HepG2 (cell line): Measurements from ENCODE around the gene CD320. TPM values are rescaled to one million over a fixed set of nuclear protein-coding genes. Genes with fewer than 3 reads are reported as not detected.

ENCODE experiments used
- CBFB ChIP-seq: sonication (generic); formaldehyde crosslinking; IDR thresholded peaks from 2 replicates; pipeline ENCODE4 v1.4.0; 2020; ENCODE audit warnings: missing genetic modification reagents
- MAFF ChIP-seq: IDR thresholded peaks from 2 replicates; pipeline ENCODE4 v1.6.1; 2011; ENCODE audit warnings: low read depth, low read length, improper control_type of control experiment
- RNF2 ChIP-seq: fragments of 450-650 bp; conservative IDR thresholded peaks from 2 replicates; pipeline ENCODE4 v1.6.1; 2016; ENCODE audit warnings: low read depth
- SETDB1 ChIP-seq: sonication (generic); formaldehyde crosslinking; IDR thresholded peaks from 2 replicates; pipeline ENCODE4 v1.5.1; 2020; ENCODE audit warnings: missing genetic modification reagents, mild to moderate bottlenecking, borderline replicate concordance
- SOX6 ChIP-seq, 2 experiments: fragments of 450-650 bp in 1 of 2; sonication (generic) in 1 of 2; formaldehyde crosslinking in 1 of 2; IDR thresholded peaks; 2 replicates each; pipeline versions ENCODE4 v1.4.0 to v1.6.1; 2017 to 2020; ENCODE audit warnings: antibody characterized with exemption in 1 of 2, mild to moderate bottlenecking in 1 of 2, missing genetic modification reagents in 1 of 2
- TARDBP ChIP-seq: sonication (generic); formaldehyde crosslinking; IDR thresholded peaks from 2 replicates; pipeline ENCODE4 v1.8.0; 2022; ENCODE audit warnings: mild to moderate bottlenecking, missing genetic modification reagents
- ZBTB8A ChIP-seq: sonication (generic); formaldehyde crosslinking; IDR thresholded peaks from 2 replicates; pipeline ENCODE4 v1.4.0; 2020; ENCODE audit warnings: mild to moderate bottlenecking, low read depth, missing genetic modification reagents, borderline replicate concordance
- ZNF781 ChIP-seq: sonication (generic); formaldehyde crosslinking; IDR thresholded peaks from 2 replicates; pipeline ENCODE4 v1.5.1; 2020; ENCODE audit warnings: borderline replicate concordance, mild to moderate bottlenecking, missing genetic modification reagents; ENCODE audit errors: not compliant biosample characterization
- polyA plus RNA-seq, 8 experiments: library from polyadenylated mRNA; depleted of rRNA in 3 of 8; stranded (reverse) in 7 of 8; unstranded in 1 of 8; fragments of >200 nt; fragmentation: Illumina TruSeq in 4 of 8; extraction: Trizol in 4 of 8; gene quantifications; 2 replicates each; pipeline versions ENCODE4 v1.2.1 to v1.2.3, GENCODE V29; 2011 to 2016; ENCODE audit warnings: low read depth in 4 of 8, missing spikeins in 1 of 8, mixed read lengths in 1 of 8; ENCODE audit not compliant: insufficient read depth in 1 of 8
- total RNA-seq, 5 experiments: library from RNA; depleted of rRNA; stranded (reverse); fragments of >200 nt; fragmentation: Illumina TruSeq; extraction: Trizol; gene quantifications; 2 replicates each; pipeline ENCODE4 v1.2.3, GENCODE V29; 2016; ENCODE audit warnings: low read depth in 1 of 5
- TF ChIP-seq, protein P1 (sequence below): IDR thresholded peaks from 2 replicates; pipeline ENCODE4 v1.6.1; 2016; ENCODE audit warnings: missing biosample characterization, missing genetic modification reagents, low read depth
- TF ChIP-seq, protein P2 (sequence below): sonication (generic); formaldehyde crosslinking; IDR thresholded peaks from 2 replicates; pipeline ENCODE4 v1.4.0; 2020; ENCODE audit warnings: mild to moderate bottlenecking, missing genetic modification reagents

Gene CD320
- total and polyA plus RNA-seq, 2 of the 13 experiments (the other 11 are each of a cell fraction or from before 2014, with no cell fraction given) = 83.1 to 99.9 TPM

DNA sequence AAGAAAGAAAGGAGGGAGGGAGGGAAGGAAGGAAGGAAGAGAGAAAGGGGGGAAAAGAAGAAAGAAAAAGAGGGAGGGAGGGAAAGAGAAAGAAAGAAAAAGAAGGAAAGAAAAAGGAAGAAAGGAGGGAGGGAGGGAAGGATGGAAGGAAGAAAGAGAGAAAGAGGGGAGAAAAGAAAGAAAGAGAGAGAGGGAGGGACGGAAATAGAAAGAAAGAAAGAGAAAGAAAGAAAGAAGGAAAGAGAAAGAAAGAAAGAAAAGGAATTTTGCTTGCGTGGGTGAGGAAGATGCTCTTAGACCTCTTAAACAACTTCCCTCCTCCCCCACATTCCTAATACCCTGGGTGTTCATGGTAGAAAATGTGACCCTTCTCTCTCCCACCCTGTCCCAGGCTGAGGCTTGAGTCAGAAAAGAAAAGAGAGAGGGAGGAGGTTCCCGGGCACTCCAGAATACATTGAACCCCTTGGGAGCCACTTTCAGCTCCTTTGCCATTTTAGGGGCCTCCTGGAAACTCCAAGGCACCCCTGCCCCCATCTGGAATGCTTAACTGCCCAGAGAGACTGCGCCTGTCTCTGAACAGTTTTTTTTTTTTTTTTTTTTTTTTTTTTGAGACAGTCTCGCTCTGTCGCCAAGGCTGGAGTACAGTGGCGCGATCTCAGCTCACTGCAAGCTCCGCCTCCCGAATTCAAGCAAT, 44.1 kb upstream of the CD320 start (continued):
- TF ChIP-seq ZNF781 (CRISPR knock-in tag) = no peak
- no peak for TF ChIP-seq TARDBP (CRISPR knock-in tag)
- TF ChIP-seq SOX6 (IDR thresholded peaks at IDR 0.05) = no peak
- TF ChIP-seq SOX6 (CRISPR knock-in tag; IDR thresholded peaks at IDR 0.05) = 0 out of 2 replicates have a peak, but pooled peaks have one; percentile 18
- TF ChIP-seq, protein P1, sequence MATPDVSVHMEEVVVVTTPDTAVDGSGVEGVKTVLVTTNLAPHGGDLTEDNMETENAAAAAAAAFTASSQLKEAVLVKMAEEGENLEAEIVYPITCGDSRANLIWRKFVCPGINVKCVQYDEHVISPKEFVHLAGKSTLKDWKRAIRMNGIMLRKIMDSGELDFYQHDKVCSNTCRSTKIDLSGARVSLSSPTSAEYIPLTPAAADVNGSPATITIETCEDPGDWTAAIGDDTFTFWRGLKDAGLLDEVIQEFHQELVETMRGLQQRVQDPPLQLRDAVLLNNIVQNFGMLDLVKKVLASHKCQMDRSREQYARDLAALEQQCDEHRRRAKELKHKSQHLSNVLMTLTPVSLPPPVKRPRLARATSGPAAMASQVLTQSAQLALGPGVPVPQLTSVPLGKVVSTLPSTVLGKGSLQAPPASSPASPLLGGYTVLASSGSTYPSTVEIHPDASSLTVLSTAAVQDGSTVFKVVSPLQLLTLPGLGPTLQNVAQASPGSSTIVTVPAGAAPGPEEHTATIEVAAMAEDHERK (CRISPR knock-in tag) = no peak
- TF ChIP-seq, protein P2, sequence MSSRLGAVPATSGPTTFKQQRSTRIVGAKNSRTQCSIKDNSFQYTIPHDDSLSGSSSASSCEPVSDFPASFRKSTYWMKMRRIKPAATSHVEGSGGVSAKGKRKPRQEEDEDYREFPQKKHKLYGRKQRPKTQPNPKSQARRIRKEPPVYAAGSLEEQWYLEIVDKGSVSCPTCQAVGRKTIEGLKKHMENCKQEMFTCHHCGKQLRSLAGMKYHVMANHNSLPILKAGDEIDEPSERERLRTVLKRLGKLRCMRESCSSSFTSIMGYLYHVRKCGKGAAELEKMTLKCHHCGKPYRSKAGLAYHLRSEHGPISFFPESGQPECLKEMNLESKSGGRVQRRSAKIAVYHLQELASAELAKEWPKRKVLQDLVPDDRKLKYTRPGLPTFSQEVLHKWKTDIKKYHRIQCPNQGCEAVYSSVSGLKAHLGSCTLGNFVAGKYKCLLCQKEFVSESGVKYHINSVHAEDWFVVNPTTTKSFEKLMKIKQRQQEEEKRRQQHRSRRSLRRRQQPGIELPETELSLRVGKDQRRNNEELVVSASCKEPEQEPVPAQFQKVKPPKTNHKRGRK (CRISPR knock-in tag) = peak; percentile 92; the same call in 1 of the 2 replicates
- TF ChIP-seq SETDB1 = no peak
- no peak for TF ChIP-seq MAFF
- no peak for TF ChIP-seq ZBTB8A (CRISPR knock-in tag)
- no peak for TF ChIP-seq RNF2
- TF ChIP-seq CBFB (CRISPR knock-in tag) = no peak
